HL-60/S4 (cell line): Measurements from ENCODE around the gene EFCAB6.

ENCODE experiments used
- in situ Hi-C: fragments of 300-500 bp; cut with MboI; formaldehyde crosslinking; loops from 2 replicates; pipeline ENCODE4 v1.14.3; 2022; ENCODE audit warnings: low sequenced_read_pairs

Gene EFCAB6

GRCh38 chr22:43847376-43848289 is 35.5 kb upstream of the EFCAB6 start:
- in situ Hi-C loops: no loop called here

DNA sequence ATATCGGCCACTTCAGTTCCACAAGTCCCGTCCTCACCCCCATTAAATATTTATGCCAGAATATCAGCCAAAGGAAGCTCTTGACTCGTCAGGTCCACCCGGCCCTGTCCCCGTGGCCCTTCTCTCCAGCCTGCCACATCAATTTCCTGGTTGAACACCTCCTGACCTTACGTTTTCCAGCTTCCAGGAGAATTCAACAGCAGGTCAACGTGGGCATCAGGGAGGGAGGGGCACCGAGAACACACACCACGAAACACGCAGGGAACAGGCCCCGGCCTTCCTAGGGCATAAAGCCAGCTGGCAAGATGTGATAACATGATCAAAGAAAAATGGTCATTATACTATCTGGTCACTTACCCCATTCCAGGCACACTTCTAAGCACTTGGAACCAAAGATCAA is 34.9 kb upstream of the EFCAB6 start:
- in situ Hi-C loops: no loop called here

DNA sequence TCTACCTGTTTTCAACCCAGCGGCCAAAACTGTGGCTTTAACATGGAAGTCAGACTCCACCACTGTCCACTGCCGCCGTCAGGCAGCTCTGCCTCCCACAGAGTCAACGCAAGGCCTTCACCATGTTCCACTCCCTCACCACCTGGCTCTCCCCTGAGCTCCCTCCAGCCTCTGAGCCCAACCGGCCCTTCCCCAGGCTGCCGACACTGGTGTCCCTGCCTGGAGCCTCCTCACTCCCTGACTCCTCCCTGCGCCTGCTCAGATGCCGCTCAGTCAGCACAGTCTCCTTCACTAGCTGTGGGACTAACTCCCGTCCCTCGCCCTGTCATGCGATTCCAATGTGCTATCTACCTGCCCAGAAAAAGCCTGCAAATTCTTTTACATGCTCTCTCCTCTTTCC is 33.9 kb upstream of the EFCAB6 start:
- in situ Hi-C loops: no loop called here

DNA sequence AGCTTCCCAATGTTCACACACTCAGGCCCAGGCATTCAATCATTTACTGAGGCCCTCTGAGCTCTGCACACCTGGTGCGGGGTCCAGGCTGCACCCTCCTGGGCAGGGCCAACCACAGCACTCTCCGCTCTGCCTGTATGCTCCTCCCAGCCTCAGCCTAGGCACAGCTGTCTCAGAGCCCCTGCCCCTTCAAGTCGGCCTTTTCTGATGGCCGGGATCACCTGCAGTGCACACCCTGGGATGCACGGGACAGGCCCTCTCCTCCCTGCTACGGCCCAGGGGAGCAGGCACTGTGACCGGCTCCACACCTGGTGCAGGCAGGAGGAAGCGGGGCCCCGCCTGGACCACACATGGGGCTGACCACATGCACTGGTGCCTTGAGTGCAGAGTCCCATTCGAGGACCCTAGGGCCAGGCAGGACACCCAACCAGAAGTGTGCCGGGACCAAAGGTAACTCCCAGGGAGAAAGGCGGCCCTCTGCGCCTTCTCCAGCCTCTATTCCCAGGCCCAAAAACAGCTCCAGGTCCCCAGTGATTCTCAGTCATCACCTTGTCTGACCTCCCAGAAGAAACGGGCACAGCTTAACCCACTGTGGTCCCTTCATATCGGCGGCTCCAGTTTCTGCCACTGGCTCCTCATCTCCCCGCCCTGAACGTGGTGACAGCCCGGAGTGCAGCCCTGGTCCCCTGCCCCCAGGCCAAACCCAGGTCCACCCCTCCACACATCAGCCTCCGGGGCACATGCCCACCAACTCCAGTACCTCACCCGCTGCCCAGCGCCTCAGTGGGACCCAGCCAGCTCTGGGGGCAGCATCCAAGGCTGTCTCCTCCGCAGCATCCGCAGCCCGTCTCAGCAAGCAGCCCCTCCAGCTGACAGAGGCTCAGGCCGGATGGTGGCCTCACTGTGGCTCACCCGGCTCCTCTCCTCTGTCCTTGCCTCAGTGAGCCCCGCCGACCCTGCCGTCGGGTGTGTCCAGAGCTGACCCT is 32.7 kb upstream of the EFCAB6 start:
- in situ Hi-C loops: no loop called here

- in situ Hi-C loops: no loop called here
Measured at GRCh38 chr22:43843783-43844530, 31.9 kb upstream of the EFCAB6 start.

DNA sequence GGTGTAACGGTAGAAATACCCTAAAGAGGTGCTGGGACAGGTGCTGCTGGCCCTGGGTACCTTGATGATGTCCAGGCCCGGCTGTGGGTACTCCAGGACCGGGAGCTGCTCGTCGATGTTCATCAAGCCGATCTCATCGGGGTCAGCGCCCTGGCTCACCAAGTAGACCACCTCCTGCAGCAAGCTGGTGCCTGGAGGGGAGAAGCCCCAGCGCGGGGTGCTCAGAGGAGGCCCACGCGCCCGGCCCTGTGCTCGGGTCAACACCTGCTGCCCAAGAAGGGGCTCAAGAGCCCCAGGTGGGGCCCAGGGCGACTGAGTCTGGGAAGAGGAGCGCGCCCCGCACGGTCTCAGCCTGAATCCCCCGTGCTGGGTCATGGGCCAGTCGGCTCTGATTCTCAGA is 29.6 kb upstream of the EFCAB6 start:
- in situ Hi-C loops: no loop called here

DNA sequence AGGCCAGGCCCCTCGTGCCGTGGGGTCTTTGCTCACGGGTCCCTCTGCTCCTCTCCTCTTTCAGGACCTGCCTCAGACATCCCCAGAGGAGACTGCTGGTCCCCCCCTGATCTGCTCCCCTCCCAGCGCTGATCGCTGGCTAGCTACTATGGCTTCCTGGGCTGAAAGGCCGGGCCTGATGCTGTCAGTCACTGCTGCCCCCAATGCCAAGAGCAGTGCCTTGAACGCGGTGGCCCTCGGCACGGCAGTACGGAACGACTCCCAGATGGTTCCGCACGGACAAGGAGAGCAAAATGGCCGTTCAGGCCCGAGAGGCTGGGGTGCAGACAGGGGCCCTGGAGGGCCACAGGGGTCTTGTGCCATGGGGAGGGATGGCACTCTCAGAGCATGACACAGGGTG is 28.7 kb upstream of the EFCAB6 start:
- in situ Hi-C loops: no loop called here

- in situ Hi-C loops: no loop called here
Measured at GRCh38 chr22:43840431-43840830, 28.3 kb upstream of the EFCAB6 start.

- in situ Hi-C loops: no loop called here
Measured at GRCh38 chr22:43839781-43840180, 27.7 kb upstream of the EFCAB6 start.

DNA sequence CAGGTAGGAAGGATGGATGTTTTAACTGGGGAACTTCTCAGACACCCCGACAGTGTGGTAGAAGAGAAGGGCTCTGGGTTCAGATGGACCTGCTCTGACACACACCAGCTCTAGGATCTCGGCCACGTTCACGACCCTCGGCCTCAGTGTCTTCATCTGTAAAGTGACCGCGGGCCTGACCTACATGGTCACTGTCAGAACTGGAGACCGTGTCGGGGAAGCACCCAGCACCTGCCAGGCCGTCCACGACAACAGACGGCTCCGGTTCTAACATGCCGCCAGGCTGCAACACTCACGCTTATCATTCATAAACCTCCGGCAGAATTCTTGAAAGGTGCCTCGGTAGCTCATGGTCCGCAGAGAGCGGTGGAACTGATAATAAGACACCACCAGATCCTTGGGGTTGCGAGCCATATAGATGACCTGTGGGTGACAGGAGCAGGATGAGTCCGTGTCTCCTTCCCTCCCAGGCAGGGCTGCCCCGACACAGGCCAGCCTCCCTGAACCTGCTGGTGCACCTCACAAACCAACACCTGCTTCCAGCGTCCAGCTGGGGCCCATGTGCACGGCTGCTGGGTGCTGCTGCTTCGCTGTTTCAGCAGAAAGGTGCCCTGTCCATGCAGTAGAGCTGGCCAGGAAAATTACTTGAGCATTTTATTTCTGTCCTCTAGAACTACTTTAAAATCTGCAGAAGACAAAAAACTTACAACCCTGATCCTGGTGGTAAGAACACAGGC is 26.6 kb upstream of the EFCAB6 start:
- in situ Hi-C loops: no loop called here

DNA sequence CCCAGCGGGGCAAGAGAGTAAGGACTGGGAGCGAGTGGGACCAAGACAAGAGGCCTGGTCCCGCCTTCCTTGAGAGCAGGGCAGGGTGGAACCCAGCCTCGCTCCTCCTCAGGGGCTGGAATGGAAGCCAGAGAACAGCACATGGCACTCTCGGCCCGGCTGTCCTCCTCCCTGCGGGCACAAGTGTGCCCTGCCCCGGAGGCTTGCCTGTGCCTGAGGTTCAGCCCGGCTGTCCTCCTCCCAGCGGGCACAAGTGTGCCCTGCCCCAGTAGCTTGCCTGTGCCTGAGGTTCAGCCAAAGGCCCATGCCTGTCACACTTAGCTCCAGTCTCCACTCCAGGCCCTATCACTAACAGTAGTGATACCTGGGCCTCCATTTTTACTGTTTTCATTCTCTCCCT is 26.1 kb upstream of the EFCAB6 start:
- in situ Hi-C loops: no loop called here

DNA sequence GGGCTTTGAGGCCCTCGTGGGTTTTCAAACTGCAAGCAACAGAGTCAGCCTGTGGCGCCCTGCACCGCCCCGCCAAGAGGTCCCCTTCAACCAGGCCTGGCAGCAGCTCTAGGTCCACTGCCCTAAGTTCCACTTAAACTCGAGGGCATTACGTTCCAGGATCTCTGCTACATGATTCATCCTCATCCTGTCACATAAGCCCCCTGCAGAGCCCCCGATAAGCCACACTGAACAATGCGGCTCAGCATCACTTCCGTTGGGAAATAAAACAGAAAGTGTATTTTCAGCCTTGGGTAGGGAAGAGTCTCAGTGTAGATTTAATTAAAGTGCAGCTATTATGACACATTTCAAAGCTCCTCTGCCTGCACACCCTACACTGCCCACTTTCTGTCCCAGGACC is 25.6 kb upstream of the EFCAB6 start:
- in situ Hi-C loops: no loop called here

DNA sequence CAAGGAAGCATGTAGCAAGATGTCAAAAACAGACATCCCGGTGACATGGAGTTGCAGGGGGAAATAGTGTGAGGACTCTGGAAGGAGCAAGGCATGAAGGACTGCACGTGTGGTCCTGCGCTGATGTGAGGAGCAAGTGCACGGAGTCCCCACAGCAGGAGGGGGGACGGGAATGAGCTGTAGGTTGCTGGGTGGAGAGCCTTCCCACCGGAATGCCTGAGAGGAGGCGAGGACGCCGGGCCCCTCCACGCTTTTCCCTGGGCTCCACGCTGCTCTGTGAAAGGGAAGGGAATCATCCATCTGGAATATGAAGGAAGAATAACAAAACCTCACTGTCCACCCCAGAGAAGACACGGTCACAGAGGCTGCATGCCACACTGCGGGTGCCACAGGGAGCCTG is 23.6 kb upstream of the EFCAB6 start:
- in situ Hi-C loops: no loop called here

GRCh38 chr22:43835166-43835565 is 23.1 kb upstream of the EFCAB6 start:
- in situ Hi-C loops: no loop called here

- in situ Hi-C loops: no loop called here
Measured at GRCh38 chr22:43833286-43834240, 21.5 kb upstream of the EFCAB6 start.

- in situ Hi-C loops: no loop called here
Measured at GRCh38 chr22:43832393-43833265, 20.5 kb upstream of the EFCAB6 start.

- in situ Hi-C loops: no loop called here
Measured at GRCh38 chr22:43831561-43832392, 19.7 kb upstream of the EFCAB6 start.
